K562 (cell line): ENCODE data around the gene FKBP8. TPM values are rescaled to one million over a fixed set of nuclear protein-coding genes. Genes with fewer than 3 reads are reported as not detected.

Experiments used
- CBX5 ChIP-seq: IDR thresholded peaks from 2 replicates; pipeline ENCODE4 v1.6.1; 2014; ENCODE audit warnings: low read depth, borderline replicate concordance
- CCAR2 ChIP-seq: fragments of 200-400 bp; formaldehyde crosslinking; IDR thresholded peaks from 2 replicates; pipeline ENCODE4 v1.6.1; 2017; ENCODE audit warnings: mild to moderate bottlenecking, low read depth, low read length
- CCNT2 ChIP-seq: IDR thresholded peaks from 2 replicates; pipeline ENCODE4 v1.6.1; 2011; ENCODE audit warnings: borderline replicate concordance, low read depth, mild to moderate bottlenecking, moderate library complexity, mixed read lengths, low read length; ENCODE audit not compliant: insufficient read length; ENCODE audit errors: extremely low read depth
- CEBPB ChIP-seq: fragments of 450-650 bp; IDR thresholded peaks from 2 replicates; pipeline ENCODE4 v1.6.1; 2016; ENCODE audit warnings: missing genetic modification characterization, missing compliant biosample characterization
- E2F3 ChIP-seq: fragments of 250-450 bp; sonication (Bioruptor Pico); IDR thresholded peaks from 2 replicates; pipeline ENCODE4 v1.4.0; 2020; ENCODE audit warnings: mild to moderate bottlenecking
- HBP1 ChIP-seq: fragments of 450-650 bp; formaldehyde crosslinking; IDR thresholded peaks from 2 replicates; pipeline ENCODE4 v1.4.0; 2022; ENCODE audit warnings: missing genetic modification characterization
- HOXB6 ChIP-seq: fragments of 250-450 bp; sonication (Bioruptor Pico); IDR thresholded peaks from 2 replicates; pipeline ENCODE4 v1.5.1; 2022; ENCODE audit warnings: mild to moderate bottlenecking, borderline replicate concordance
- ID3 ChIP-seq, 2 experiments: fragments of 250-450 bp in 1 of 2; fragments of 450-650 bp in 1 of 2; sonication (Bioruptor Pico) in 1 of 2; IDR thresholded peaks; 2 replicates each; pipeline versions ENCODE4 v1.6.1 to v1.8.0; 2016 to 2021; ENCODE audit warnings: mild to moderate bottlenecking in 2 of 2, moderate library complexity in 2 of 2, missing compliant biosample characterization in 1 of 2, missing genetic modification characterization in 1 of 2
- KAT2B ChIP-seq: IDR thresholded peaks from one replicate; pipeline ENCODE4 v1.6.1; 2012; ENCODE audit warnings: low read depth, mild to moderate bottlenecking, control low read depth, inconsistent platforms, low read length, moderate library complexity
- PHTF2 ChIP-seq: fragments of 250-450 bp; sonication (Bioruptor Pico); IDR thresholded peaks from 2 replicates; pipeline ENCODE4 v1.5.0; 2021; ENCODE audit warnings: mild to moderate bottlenecking
- RUNX1 ChIP-seq: sonication (generic); IDR thresholded peaks from 2 replicates; pipeline ENCODE4 v1.6.1; 2016; ENCODE audit warnings: antibody characterized with exemption, low read depth
- SMAD1 ChIP-seq: fragments of 150-350 bp; IDR thresholded peaks from 2 replicates; pipeline ENCODE4 v1.6.1; 2014; ENCODE audit warnings: low read length, low read depth; ENCODE audit not compliant: partially characterized antibody
- SMARCA4 ChIP-seq: fragments of 450-650 bp; IDR thresholded peaks from 2 replicates; pipeline ENCODE4 v1.6.1; 2016
- SOX6 ChIP-seq: fragments of 450-650 bp; IDR thresholded peaks from 2 replicates; pipeline ENCODE4 v1.6.1; 2014; ENCODE audit warnings: mild to moderate bottlenecking
- TEAD1 ChIP-seq, 2 experiments: fragments of 450-650 bp in 1 of 2; sonication (generic) in 1 of 2; formaldehyde crosslinking; IDR thresholded peaks; 2 replicates each; pipeline versions ENCODE4 v1.4.0 to v1.8.0; 2020 to 2022; ENCODE audit warnings: mild to moderate bottlenecking in 2 of 2, missing genetic modification reagents in 1 of 2
- ZBTB26 ChIP-seq: fragments of 450-650 bp; formaldehyde crosslinking; IDR thresholded peaks from 2 replicates; pipeline ENCODE4 v1.4.0; 2022; ENCODE audit warnings: missing genetic modification characterization
- ZBTB34 ChIP-seq: fragments of 250-450 bp; sonication (Bioruptor Pico); IDR thresholded peaks from 2 replicates; pipeline ENCODE4 v1.8.0; 2021; ENCODE audit warnings: mild to moderate bottlenecking, moderate library complexity
- polyA plus RNA-seq, 8 experiments: library from polyadenylated mRNA; depleted of rRNA in 4 of 8; stranded (reverse) in 5 of 8; unstranded in 3 of 8; fragments of >200 nt; fragmentation: Nextera tagmentation in 2 of 8; fragmentation: Illumina TruSeq in 1 of 8; extraction: Ambion mirVana in 2 of 8; extraction: Trizol in 1 of 8; gene quantifications; 2 replicates each; pipeline versions ENCODE4 v1.2.1 to v1.2.3, GENCODE V29; 2011 to 2014; ENCODE audit warnings: inconsistent platforms in 1 of 8, missing spikeins in 1 of 8
- total RNA-seq, 7 experiments: library from RNA; depleted of rRNA in 6 of 7; stranded (reverse); fragments of >200 nt in 6 of 7; fragmentation: Illumina TruSeq in 2 of 7; extraction: Trizol in 2 of 7; gene quantifications; 2 replicates each; pipeline versions ENCODE4 v1.2.1 to v1.2.3, GENCODE V29; 2011 to 2021; ENCODE audit warnings: low replicate concordance in 1 of 7

Gene FKBP8
- total and polyA plus RNA-seq, 9 of the 15 experiments (the other 6 are each of a cell fraction or from before 2014, with no cell fraction given), result 0.46 to 236 (median 104) TPM

- TF ChIP-seq CCAR2 (no peak), SMARCA4 (peak; percentile 38; the same call in 1 of the 2 replicates), SMAD1 (no peak), KAT2B (no peak), E2F3 (CRISPR knock-in tag) (no peak), ZBTB34 (CRISPR knock-in tag) (no peak), HBP1 (CRISPR knock-in tag) (no peak), CCNT2 (peak; percentile 45), RUNX1 (no peak), HOXB6 (CRISPR knock-in tag) (no peak), CBX5 (no peak), ZBTB26 (no peak), ID3 (CRISPR knock-in tag; IDR thresholded peaks at IDR 0.05) (no peak), ID3 (tag; IDR thresholded peaks at IDR 0.05) (peak; percentile 66), PHTF2 (CRISPR knock-in tag) (no peak), CEBPB (tag) (no peak), SOX6 (0 out of 2 replicates have a peak, but pooled peaks have one; percentile 28), TEAD1 (CRISPR knock-in tag; IDR thresholded peaks at IDR 0.05) (0 out of 4 replicates have a peak, but pooled peaks of 1 of the 2 experiments have one; percentile 20)
Observed at GRCh38 chr19:18557411-18558201, 14.2 kb upstream of the FKBP8 start, which contains the start of gene KXD1 (continued).
